Measurements from ENCODE around the gene TXNIP. TPM values are rescaled to one million over a fixed set of nuclear protein-coding genes. Genes with fewer than 3 reads are reported as not detected.
A peak's percentile ranks its signal among the peaks of the same experiment; 100 is the strongest.

TXNIP gene
- polyA plus RNA-seq, 1 of the 3 experiments (the other 2 are of a cell fraction): 44.6 TPM

GRCh38 chr1:145957443-145958319 lies 38.7 kb downstream of the TXNIP start, which contains the start of gene LIX1L:
Gene LIX1L (minus strand): TSS chr1:145958017. CDS start chr1:145957927, 90 bp downstream.
- H3K9me2 ChIP-seq: no peaks in the 10 kb centered on the region
- H2AFZ ChIP-seq (ENCODE audit: low read depth): peak within 1 kb of the TSS; percentile 47
- no peaks in the 10 kb centered on the region; the same call in 1 of the 2 replicates for H4K20me1 ChIP-seq (ENCODE audit: insufficient read depth)
- peak within 1 kb of the TSS; percentile 82 to 99 for H3K27ac ChIP-seq (ENCODE audit: low read depth in 2 of 2, low read length in 1 of 2)
- peaks cover 25% of the 10 kb centered on the region for H3F3A ChIP-seq (replicated peaks; ENCODE audit: insufficient read depth)
- CTCF ChIA-PET: interaction anchor here (0.7 to 1.9 kb wide), 9 partner anchors 12 to 98 kb away, joined by 3 to 7 read pairs (median 3); partner anchors contain the start of genes PEX11B, PIAS3 and RBM8A
- peaks cover 26 to 52% of the 10 kb centered on the region in 2 experiments for H3K4me1 ChIP-seq (ENCODE audit: control insufficient read depth in 1 of 2, insufficient read depth in 2 of 2, low read depth in 1 of 2, low read length in 1 of 2)
- H3K9ac ChIP-seq: peak within 1 kb of the TSS; percentile 73
- peak within 1 kb of the TSS; percentile 78 for H3K4me2 ChIP-seq
- H3K36me3 ChIP-seq (replicated peaks in 1 of 2; ENCODE audit: control insufficient read depth in 1 of 2, insufficient read depth in 2 of 2, low read length in 1 of 2): no peaks in the 10 kb centered on the region
- H3K27me3 ChIP-seq (ENCODE audit: insufficient read depth): no peaks in the 10 kb centered on the region
- peaks cover 47% of the 10 kb centered on the region for H3K79me2 ChIP-seq (ENCODE audit: insufficient read depth)
- WGBS (ENCODE audit: low lambda C conversion rate): under 1% methylated on average over 19 of the region's 60 CpGs
- peak within 1 kb of the TSS; percentile 62 to 74 for H3K4me3 ChIP-seq (ENCODE audit: low read depth in 2 of 2, low read length in 1 of 2)
- POLR2A ChIA-PET: interaction anchor here (0.6 to 2.5 kb wide), 7 partner anchors 14 to 99 kb away, joined by 3 to 34 read pairs (median 4); partner anchors contain the start of genes PEX11B, PIAS3 and RBM8A
- peak; percentile 95 for DNase-seq
- H3K9me3 ChIP-seq: no peaks in the 10 kb centered on the region
- TF ChIP-seq FOSL2 (IDR thresholded peaks at IDR 0.05; ENCODE audit: borderline replicate concordance, low read depth) (no peak), FOXJ3 (CRISPR knock-in tag; IDR thresholded peaks at IDR 0.05) (no peak), USF2 (IDR thresholded peaks at IDR 0.05; ENCODE audit: borderline replicate concordance, low read depth, low read length) (no peak), REST (IDR thresholded peaks at IDR 0.05; ENCODE audit: low read depth, low read length) (no peak), ELF1 (IDR thresholded peaks at IDR 0.05) (no peak), ZBTB33 (IDR thresholded peaks at IDR 0.05; ENCODE audit: borderline replicate concordance, low read depth) (no peak), TAF1 (IDR thresholded peaks at IDR 0.05; ENCODE audit: borderline replicate concordance, low read depth, low read length) (peak; percentile 63), RFX5 (IDR thresholded peaks at IDR 0.05; ENCODE audit: low read length) (peak; percentile 71), CTCF (IDR thresholded peaks at IDR 0.05) (no peak), POLR2AphosphoS5 (IDR thresholded peaks at IDR 0.05; ENCODE audit: low read depth, low read length) (peak; percentile 71), GABPA (IDR thresholded peaks at IDR 0.05; ENCODE audit: low read depth) (0 out of 2 replicates have a peak, but pooled peaks have one; percentile 27), RAD21 (IDR thresholded peaks at IDR 0.05; ENCODE audit: low read length) (no peak), USF1 (IDR thresholded peaks at IDR 0.05; ENCODE audit: borderline replicate concordance, low read depth) (no peak), EP300 (IDR thresholded peaks at IDR 0.05; ENCODE audit: borderline replicate concordance in 1 of 2, low read depth in 1 of 2, low read length in 1 of 2) (no peak; a peak in 1 of 4 replicates), FOXM1 (IDR thresholded peaks at IDR 0.05; ENCODE audit: low read depth) (no peak), YY1 (IDR thresholded peaks at IDR 0.05; ENCODE audit: low read depth) (no peak), CHD2 (IDR thresholded peaks at IDR 0.05; ENCODE audit: low read length, partially characterized antibody) (peak; percentile 89), NFIC (IDR thresholded peaks at IDR 0.05; ENCODE audit: borderline replicate concordance) (no peak; the same call in none of the 2 replicates), SIN3A (IDR thresholded peaks at IDR 0.05; ENCODE audit: borderline replicate concordance, low read depth, low read length) (0 out of 2 replicates have a peak, but pooled peaks have one; percentile 9), EZH2phosphoT487 (IDR thresholded peaks at IDR 0.05; ENCODE audit: borderline replicate concordance, low read depth) (no peak)
